ENCODE measurements around the gene ZCCHC2. TPM values are rescaled to one million over a fixed set of nuclear protein-coding genes. Genes with fewer than 3 reads are reported as not detected.

The ZCCHC2 gene
- total RNA-seq, 1 experiment from 2014 or later = 12.4 TPM

DNA sequence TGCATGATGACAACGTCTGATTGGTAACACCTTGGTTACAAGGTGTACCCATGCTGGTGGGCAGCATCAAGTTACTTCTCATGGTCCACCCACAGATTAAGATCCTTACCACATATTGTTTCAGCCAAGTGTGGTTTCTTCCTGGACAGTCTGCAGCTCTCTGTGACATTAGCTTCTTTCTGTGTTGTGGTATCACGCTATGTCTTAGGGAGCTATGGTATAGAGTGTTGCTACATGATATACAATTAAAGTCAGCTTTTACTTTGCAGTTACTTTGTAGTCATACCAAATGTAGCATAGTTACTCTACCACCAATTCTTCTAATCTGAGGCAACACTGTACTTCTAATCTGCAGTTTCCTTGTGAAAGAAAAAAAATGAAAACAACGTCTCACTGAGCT, 48.8 kb downstream of the ZCCHC2 start:
- Mint-ChIP-seq H3K27ac (no peak overlapping the region), H3K4me1 (peaks cover 3 to 5% of the 10 kb centered on the region in 2 experiments; a peak in 2 of 4 replicates), H3K9me3 (peaks cover 0 to 5% of the 10 kb centered on the region in 2 experiments; a peak in 1 of 5 replicates), H3K4me3 (no peak overlapping the region), H3K27me3 (ENCODE audit: low read depth) (no peaks in the 10 kb centered on the region), H3K36me3 (ENCODE audit: insufficient read depth in 1 of 3, low read depth in 3 of 3) (peaks cover 18 to 56% (median 42%) of the 10 kb centered on the region in 3 experiments; a peak in 6 of 7 replicates)
- Histone ChIP-seq H3K79me2 (ENCODE audit: insufficient read depth, low read length) (no peaks in the 10 kb centered on the region), H4K5ac (ENCODE audit: insufficient read length, low read depth, low read length) (no peak overlapping the region), H4K91ac (ENCODE audit: insufficient read length, low read depth, low read length) (no peak overlapping the region), H2BK20ac (ENCODE audit: low read depth, low read length, poor library complexity, severe bottlenecking) (no peak overlapping the region), H3K4me1 (ENCODE audit: insufficient read depth, low read length) (no peaks in the 10 kb centered on the region), H3K14ac (ENCODE audit: insufficient read depth, low read length) (no peak overlapping the region), H2BK15ac (ENCODE audit: low read depth, low read length) (no peak overlapping the region), H3K4me2 (ENCODE audit: insufficient read depth, insufficient read length, low read length) (no peak overlapping the region), H3T11ph (ENCODE audit: low read length) (no peak overlapping the region), H3K18ac (ENCODE audit: insufficient read length, low read depth, low read length) (no peak overlapping the region), H3K9ac (ENCODE audit: extremely low read depth, insufficient read length, low read length) (no peak overlapping the region), H2BK120ac (ENCODE audit: low read depth, low read length, poor library complexity, severe bottlenecking) (no peak overlapping the region), H2BK5ac (ENCODE audit: insufficient read length, low read length) (no peak overlapping the region), H2AK5ac (ENCODE audit: insufficient read length, low read length) (no peak overlapping the region), H3K23me2 (ENCODE audit: insufficient read length, low read depth, low read length, poor library complexity, severe bottlenecking) (no peaks in the 10 kb centered on the region), H3K9me3 (ENCODE audit: control insufficient read depth, low read depth, low read length) (no peaks in the 10 kb centered on the region), H3K27me3 (ENCODE audit: insufficient read depth, low read length) (no peaks in the 10 kb centered on the region), H2AFZ (ENCODE audit: low read length) (no peak overlapping the region), H3K4ac (ENCODE audit: low read depth, low read length) (no peak overlapping the region), H3K56ac (ENCODE audit: insufficient read length, low read depth, low read length) (no peak overlapping the region), H4K8ac (replicated peaks; ENCODE audit: insufficient read length, low read depth, low read length) (no peak overlapping the region), H4K20me1 (ENCODE audit: control insufficient read depth, insufficient read depth, insufficient read length) (no peaks in the 10 kb centered on the region), H2BK12ac (ENCODE audit: insufficient read length, low read depth, low read length) (no peak overlapping the region), H3K27ac (ENCODE audit: insufficient read length, low read depth, low read length) (no peak overlapping the region), H3K23ac (ENCODE audit: insufficient read length, low read depth, low read length) (no peak overlapping the region), H3K79me1 (ENCODE audit: insufficient read depth, low read depth, low read length, poor library complexity, severe bottlenecking) (no peaks in the 10 kb centered on the region)
- WGBS (ENCODE audit: extremely low coverage, insufficient read length, low lambda C conversion rate) = no CpG with 5 or more reads among the region's 3 CpGs
- no peak for DNase-seq
- no peak for TF ChIP-seq CTCF (conservative IDR thresholded peaks at IDR 0.05)

Data from H9 (cell line).